Nucleus accumbens (tissue), 56 donors: ENCODE results near the gene PTCD1.

Source experiments
- DNase-seq, 56 donors: peaks; one replicate each; lab custom pipeline; 2025; lab: John Stamatoyannopoulos, UW

PTCD1 gene

DNA sequence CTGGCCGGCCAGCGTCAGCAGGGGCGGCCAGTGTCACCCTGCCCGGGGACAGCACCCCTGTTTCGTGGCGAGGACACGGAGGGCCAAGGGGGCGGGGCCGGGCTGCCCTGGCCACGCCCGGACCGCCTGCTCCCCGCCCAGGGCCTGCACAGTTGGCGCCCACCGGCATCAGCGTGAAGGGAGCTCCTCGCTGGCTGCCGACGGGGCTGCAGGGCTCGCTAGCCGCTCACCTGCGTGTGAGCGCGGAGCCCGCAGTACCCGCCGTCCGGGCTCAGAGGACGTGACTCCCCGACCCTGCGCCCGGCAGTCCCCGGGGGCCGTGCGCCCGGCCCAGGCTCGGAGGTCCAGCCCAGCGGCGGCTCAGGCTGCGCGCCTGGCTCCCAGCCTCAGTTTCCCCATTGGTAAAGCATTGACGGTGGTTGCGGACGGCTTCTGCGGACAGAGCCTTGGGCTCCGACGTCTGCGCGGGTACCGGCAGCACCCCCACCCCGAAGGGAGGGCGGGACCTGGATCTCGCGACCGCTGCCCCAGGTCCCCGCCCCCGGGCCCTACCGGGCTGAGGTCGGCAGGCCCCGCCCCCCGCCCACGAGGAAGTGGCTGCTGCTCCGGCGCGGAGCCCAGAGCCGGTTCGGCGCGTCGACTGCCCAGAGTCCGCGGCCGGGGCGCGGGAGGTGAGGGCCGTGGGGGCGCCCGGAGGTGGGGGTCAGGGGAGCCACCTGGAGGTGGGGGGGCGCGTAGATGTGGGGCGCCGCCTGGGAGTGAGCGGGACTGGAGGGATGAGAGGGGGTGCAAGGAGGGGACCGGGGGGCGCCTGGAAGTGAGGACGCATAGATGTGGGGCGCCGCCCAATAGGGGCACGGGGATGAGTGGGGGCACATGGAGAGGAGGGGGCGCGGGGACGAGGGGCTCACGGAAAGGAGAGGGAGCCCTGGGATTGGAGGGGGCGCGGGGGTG, 64.2 kb downstream of the PTCD1 start, which contains the start of gene ARPC1B:
Gene ARPC1B, plus strand, starts transcription at position 620 of the 954 bp plus-strand sequence. CDS start 10,985 bp downstream, outside the sequence.
- DNase-seq, result peak in 17 of 56 donors; percentile 5 to 54 (median 16)

DNA sequence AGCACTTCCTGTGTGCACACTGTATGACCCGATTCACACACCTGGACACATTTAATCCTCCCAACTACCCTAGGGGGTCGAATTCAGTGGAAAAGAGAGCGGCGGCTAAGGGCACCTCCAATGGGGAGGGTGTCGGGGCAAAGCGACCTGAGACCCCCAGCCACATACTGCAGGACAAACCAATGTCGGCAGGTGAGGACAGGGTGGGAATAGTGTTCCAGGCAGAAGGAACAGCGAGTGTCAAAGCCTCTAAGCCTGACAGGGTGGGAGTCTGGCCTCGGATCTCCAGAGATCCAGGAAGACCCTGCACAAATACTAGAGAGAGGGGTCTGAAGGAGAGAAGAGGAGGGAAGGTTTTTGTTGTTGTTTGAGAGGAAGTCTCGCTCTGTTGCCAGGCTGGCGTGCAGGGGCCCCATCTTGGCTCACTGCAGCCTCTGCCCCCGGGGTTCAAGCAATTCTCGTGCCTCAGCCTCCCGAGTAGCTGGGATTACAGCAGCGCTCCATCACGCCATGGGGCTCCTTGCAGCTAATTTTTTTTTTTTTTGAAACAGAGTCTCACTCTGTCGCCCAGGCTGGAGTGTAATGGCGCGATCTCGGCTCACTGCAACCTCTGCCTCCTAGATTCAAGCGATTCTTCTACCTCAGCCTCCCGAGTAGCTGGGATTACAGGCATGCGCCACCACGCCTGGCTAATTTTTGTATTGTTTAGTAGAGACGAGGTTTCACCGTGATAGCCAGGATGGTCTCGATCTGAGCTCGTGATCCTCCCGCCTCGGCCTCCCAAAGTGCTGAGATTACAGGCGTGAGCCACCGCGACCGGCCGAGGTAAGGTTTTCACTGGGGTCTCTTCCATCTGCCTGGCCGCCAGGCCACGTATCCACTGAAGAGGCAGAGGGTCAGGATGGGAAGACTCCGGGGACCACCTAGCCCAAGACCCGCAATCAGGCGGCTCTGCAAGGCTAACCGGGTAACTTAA, 65.2 kb downstream of the PTCD1 start:
- no peak for DNase-seq

DNA sequence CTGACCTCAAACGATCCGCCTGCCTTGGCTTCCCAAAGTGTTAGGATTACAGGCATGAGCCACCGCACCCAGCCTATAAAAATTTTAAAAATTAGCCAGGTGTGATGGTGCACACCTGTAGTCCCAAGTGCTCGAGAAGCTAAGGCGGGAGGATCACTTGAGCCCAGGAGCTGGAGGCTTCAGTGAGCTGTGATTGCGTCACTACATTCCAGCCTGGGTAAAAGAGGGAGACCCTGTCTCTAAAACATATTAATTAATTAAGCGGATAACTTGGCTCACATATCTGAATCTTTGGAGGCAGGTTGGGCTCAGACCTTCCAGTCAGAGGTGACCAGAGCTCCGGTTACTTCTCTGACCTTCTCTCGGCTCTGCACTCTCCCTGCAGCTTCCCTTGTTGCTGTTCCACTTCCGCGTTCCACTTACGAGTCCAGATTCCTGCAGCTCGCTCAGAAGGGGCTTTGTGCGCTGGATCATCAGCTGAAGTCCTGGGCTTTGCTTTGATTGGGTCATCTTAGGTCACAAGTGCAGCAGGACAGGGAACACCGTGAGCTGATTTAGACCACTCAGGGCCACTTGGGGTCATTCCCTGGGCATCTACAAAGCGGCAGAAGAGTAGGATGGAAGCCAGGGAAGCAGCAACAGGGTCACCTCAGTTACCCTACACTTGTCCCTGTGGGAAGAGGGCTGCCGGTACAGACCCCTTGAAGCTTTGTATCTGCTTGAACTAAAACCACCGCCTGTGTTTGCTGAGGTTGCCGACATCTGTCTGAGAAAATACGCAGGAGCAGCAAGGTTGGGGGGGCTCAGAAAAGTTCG, 66.1 kb downstream of the PTCD1 start:
- peak in 3 of 56 donors; percentile 11 to 21 (median 15) for DNase-seq

DNA sequence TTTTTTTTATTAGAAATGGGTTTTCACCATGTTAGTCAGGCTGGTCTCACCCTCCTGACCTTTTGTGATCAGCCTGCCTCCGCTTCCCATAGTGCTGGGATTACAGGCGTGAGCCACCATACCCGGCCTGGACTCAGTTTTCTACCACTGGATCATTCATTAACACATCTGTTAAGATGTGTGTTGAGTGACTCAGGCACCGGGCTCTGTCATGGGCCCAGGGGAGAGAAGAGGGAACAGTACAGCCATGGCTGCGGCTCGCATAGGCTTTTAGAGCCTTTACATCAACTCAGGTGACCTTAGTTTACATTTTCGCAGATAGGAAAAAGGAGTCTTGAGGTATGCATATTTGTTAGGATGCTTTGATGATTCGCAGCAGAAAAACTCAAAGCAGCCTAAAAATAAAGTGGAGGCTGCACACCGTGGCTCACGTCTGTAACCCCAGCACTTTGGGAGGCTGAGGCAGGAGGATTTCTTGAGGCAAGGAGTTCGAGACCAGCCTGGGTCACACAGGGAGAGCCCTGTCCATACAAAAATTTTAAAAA, 67.2 kb downstream of the PTCD1 start:
- no peak for DNase-seq

DNA sequence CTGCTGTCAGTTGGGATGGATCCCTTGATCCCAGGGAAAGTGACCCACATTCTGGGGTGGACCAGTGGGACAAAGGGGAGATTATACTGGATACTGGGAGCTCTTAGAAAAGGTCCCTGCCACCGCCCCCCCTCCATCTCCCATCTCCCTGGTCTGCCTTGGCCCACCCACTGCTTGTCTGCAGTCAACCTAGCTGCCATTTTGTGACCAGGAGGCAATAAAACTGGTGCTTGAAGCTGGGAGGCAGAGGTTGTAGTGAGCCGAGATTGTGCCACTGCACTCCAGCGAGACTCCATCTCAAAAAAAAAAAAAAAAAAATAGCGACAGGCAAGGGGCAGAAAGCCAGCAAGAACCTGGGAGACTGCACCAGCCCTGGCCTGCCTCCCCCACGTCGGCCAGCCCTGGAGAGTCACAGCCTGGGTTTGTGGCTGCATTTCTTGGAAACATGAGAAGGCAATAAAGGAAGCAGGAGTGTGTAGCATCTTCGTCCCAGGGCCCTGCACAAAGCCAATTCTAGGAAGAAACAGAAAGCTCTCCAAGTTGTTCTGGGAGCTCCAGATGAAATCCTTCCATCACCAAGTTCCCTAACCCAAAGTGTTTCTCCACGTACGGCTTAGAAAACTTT, 68.7 kb downstream of the PTCD1 start:
- no peak for DNase-seq

DNA sequence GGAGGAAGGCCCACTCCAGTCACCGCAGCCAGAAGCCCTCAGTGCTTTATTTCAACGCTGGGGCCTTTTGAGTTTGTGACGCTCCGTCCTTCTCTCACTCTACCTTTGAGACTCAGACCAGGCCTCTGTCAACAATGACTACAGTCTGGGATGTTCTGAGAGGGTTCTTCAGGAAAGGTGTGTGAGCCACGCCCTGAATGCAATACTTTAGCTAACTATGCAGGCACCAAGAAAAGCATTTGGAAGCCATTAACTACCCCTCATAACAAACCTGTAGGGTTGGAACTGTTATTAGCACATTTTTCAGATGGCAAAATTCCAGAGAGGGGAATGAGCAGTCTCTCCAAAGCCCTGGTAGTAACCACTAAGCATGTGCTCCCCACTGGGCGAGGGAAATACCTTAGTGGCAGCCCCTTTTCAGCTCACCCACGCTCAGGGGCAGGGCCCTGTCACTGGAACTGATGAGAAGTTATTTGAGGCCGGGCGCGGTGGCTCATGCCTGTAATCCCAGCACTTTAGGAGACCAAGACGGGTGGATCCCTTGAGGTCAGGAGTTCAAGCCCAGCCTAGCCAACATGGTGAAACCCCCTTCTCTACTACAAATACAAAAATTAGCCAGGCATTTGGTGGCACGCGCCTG, 69.7 kb downstream of the PTCD1 start:
- no peak for DNase-seq
